GM12878 (cell line): ENCODE data around the gene IFITM5.

ENCODE experiments used
- GABPA ChIP-seq: IDR thresholded peaks from 2 replicates; pipeline ENCODE4 v1.6.1; 2014; ENCODE audit warnings: antibody characterized with exemption, low read depth, mild to moderate bottlenecking, inconsistent platforms
- NFYB ChIP-seq: IDR thresholded peaks from 2 replicates; pipeline ENCODE4 v1.6.1; 2011; ENCODE audit warnings: low read depth, mild to moderate bottlenecking, low read length, improper control_type of control experiment, moderate library complexity; ENCODE audit not compliant: insufficient read depth
- YY1 ChIP-seq: IDR thresholded peaks from 2 replicates; pipeline ENCODE4 v1.6.1; 2011; ENCODE audit warnings: low read depth, mild to moderate bottlenecking, low read length

- no peak for TF ChIP-seq YY1
- no peak for TF ChIP-seq NFYB
- TF ChIP-seq GABPA = no peak
Measured at GRCh38 chr11:271319-271715, 28.0 kb downstream of the IFITM5 start.
